ENCODE results near the gene LRRFIP1. TPM values are rescaled to one million over a fixed set of nuclear protein-coding genes. Genes with fewer than 3 reads are reported as not detected.

Gene LRRFIP1
- total and polyA plus RNA-seq, 10 of the 15 experiments (the other 5 are each of a cell fraction or from before 2014, with no cell fraction given) = 36.2 to 120 (median 74.3) TPM

- TF ChIP-seq ZBTB4 (CRISPR knock-in tag; IDR thresholded peaks at IDR 0.05) (no peak), IKZF1 (conservative IDR thresholded peaks at IDR 0.05) (no peak), EED (IDR thresholded peaks at IDR 0.05; ENCODE audit: low read depth) (no peak), PAX5 (IDR thresholded peaks at IDR 0.05; ENCODE audit: borderline replicate concordance, low read depth, low read length) (no peak), SMAD1 (IDR thresholded peaks at IDR 0.05; ENCODE audit: low read depth, partially characterized antibody) (no peak), HDGF (IDR thresholded peaks at IDR 0.05) (no peak), CHD1 (IDR thresholded peaks at IDR 0.05; ENCODE audit: low read depth, low read length) (no peak)
These were observed 22.4 kb downstream of the LRRFIP1 start (continued) for GRCh38 chr2:237649541-237650454.

GRCh38 chr2:237650455-237650850, 23.1 kb downstream of the LRRFIP1 start:
- ChIA-PET SMC1A (ENCODE audit: uncharacterized antibody, unreplicated experiment) (no interaction called here), RAD21 (ENCODE audit: unreplicated experiment) (no interaction called here), POLR2A (no interaction called here), CTCF (no interaction called here)
- Histone ChIP-seq H4K20me1 (ENCODE audit: control insufficient read depth, insufficient read depth) (no peaks in the 10 kb centered on the region), H3K4me3 (no peak overlapping the region), H3K27me3 (replicated peaks in 1 of 2; ENCODE audit: control insufficient read depth in 2 of 2, insufficient read depth in 2 of 2, low read length in 1 of 2) (peaks cover 0 to 2% of the 10 kb centered on the region in 2 experiments; a peak in 3 of 4 replicates), H3K4me2 (ENCODE audit: control insufficient read depth, insufficient read depth) (no peak overlapping the region), H3K9me3 (replicated peaks; ENCODE audit: control insufficient read depth, insufficient read depth, low read length) (no peaks in the 10 kb centered on the region; the same call in 2 of the 3 replicates), H3K27ac (ENCODE audit: control insufficient read depth, insufficient read depth) (no peak overlapping the region), H3K79me2 (ENCODE audit: control insufficient read depth, insufficient read depth, low read length) (no peaks in the 10 kb centered on the region), H2AFZ (ENCODE audit: control insufficient read depth, low read depth, low read length) (no peak overlapping the region), H3K36me3 (ENCODE audit: control insufficient read depth in 2 of 2, insufficient read depth in 2 of 2, low read length in 1 of 2) (no peaks in the 10 kb centered on the region), H3K9ac (ENCODE audit: control insufficient read depth, insufficient read depth, low read length) (no peak overlapping the region), H3K4me1 (ENCODE audit: control insufficient read depth, insufficient read depth, low read length) (no peaks in the 10 kb centered on the region)
- 51% methylated on average over 7 of the region's 7 CpGs for WGBS (ENCODE audit: insufficient coverage, insufficient replicate concordance, low lambda C conversion rate, missing lambda C conversion rate)
- in situ Hi-C loops (cut with MboI) = no loop called here
- ATAC-seq (no peak), FAIRE-seq (no peak), DNase-seq (ENCODE audit: low read depth, low spot score) (no peak)
- no TSS peak for BruUV-seq (replicated peaks)
- intact Hi-C loops (cut with micrococcal nuclease; ENCODE audit: unreplicated experiment) = no loop called here
- TF ChIP-seq ZBTB4 (CRISPR knock-in tag; IDR thresholded peaks at IDR 0.05) = no peak
- no peak for TF ChIP-seq FOXM1 (IDR thresholded peaks at IDR 0.05; ENCODE audit: low read depth, low read length)
- TF ChIP-seq, protein P1, sequence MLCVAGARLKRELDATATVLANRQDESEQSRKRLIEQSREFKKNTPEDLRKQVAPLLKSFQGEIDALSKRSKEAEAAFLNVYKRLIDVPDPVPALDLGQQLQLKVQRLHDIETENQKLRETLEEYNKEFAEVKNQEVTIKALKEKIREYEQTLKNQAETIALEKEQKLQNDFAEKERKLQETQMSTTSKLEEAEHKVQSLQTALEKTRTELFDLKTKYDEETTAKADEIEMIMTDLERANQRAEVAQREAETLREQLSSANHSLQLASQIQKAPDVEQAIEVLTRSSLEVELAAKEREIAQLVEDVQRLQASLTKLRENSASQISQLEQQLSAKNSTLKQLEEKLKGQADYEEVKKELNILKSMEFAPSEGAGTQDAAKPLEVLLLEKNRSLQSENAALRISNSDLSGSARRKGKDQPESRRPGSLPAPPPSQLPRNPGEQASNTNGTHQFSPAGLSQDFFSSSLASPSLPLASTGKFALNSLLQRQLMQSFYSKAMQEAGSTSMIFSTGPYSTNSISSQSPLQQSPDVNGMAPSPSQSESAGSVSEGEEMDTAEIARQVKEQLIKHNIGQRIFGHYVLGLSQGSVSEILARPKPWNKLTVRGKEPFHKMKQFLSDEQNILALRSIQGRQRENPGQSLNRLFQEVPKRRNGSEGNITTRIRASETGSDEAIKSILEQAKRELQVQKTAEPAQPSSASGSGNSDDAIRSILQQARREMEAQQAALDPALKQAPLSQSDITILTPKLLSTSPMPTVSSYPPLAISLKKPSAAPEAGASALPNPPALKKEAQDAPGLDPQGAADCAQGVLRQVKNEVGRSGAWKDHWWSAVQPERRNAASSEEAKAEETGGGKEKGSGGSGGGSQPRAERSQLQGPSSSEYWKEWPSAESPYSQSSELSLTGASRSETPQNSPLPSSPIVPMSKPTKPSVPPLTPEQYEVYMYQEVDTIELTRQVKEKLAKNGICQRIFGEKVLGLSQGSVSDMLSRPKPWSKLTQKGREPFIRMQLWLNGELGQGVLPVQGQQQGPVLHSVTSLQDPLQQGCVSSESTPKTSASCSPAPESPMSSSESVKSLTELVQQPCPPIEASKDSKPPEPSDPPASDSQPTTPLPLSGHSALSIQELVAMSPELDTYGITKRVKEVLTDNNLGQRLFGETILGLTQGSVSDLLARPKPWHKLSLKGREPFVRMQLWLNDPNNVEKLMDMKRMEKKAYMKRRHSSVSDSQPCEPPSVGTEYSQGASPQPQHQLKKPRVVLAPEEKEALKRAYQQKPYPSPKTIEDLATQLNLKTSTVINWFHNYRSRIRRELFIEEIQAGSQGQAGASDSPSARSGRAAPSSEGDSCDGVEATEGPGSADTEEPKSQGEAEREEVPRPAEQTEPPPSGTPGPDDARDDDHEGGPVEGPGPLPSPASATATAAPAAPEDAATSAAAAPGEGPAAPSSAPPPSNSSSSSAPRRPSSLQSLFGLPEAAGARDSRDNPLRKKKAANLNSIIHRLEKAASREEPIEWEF (IDR thresholded peaks at IDR 0.05; ENCODE audit: insufficient replicate concordance, low read depth, low read length) = no peak

All from GM12878 (cell line).